HepG2 (cell line): ENCODE measurements around the gene ACBD6. TPM values are rescaled to one million over a fixed set of nuclear protein-coding genes. Genes with fewer than 3 reads are reported as not detected.

Source experiments
- ATAC-seq: fragments of 200-7000 bp; cut with Tn5 transposase; 3 replicates; pipeline ENCODE4 v1.9.1; 2020; ENCODE audit warnings: mild to moderate bottlenecking, moderate library complexity
- BruUV-seq: library from RNA; stranded (reverse); fragments of 400-500 nt; replicated peaks from 2 replicates; lab custom pipeline; 2021; lab: Mats Ljungman, UMichigan
- CTCF ChIA-PET: fragments of 300-600 bp; formaldehyde crosslinking; extraction: SDS; loops from one replicate; lab custom pipeline; 2021; ENCODE audit warnings: low total read pairs, inconsistent platforms, low intra/inter-chr PET ratio; lab: Yijun Ruan, JAX
- POLR2A ChIA-PET: fragments of 350-600 bp; sonication (Branson Sonifier 250); formaldehyde crosslinking; loops from one replicate; lab custom pipeline; 2020; ENCODE audit warnings: antibody characterized with exemption, inconsistent platforms; lab: Yijun Ruan, JAX
- DNase-seq: peaks from one replicate; pipeline ENCODE4 v3.0.0-alpha.2; 2015; ENCODE audit warnings: low spot score
- FAIRE-seq: peaks from 3 replicates; lab custom pipeline; 2011; peaks lifted over from hg19 to GRCh38; lab: Jason Lieb, UNC
- H2AFZ ChIP-seq: one replicate; pipeline ENCODE4 v1.6.1; 2011; ENCODE audit warnings: low read length, inconsistent platforms
- H3K27ac ChIP-seq: fragments of 300-600 bp; 3 replicates; pipeline ENCODE4 v1.8.0; 2011; ENCODE audit warnings: mixed run types, mild to moderate bottlenecking, mixed read lengths, low read length, inconsistent platforms; ENCODE audit not compliant: insufficient read depth; ENCODE audit errors: extremely low read length
- H3K27me3 ChIP-seq, 2 experiments: fragments of 200-600 bp in 1 of 2; 2 replicates in 1 of 2; 3 replicates in 1 of 2; pipeline versions ENCODE4 v1.6.0 to v1.8.0; 2011; ENCODE audit warnings: low read length in 2 of 2, mild to moderate bottlenecking in 2 of 2, moderate library complexity in 2 of 2, inconsistent platforms in 1 of 2; ENCODE audit not compliant: insufficient read depth in 2 of 2, control insufficient read depth in 1 of 2
- H3K36me3 ChIP-seq, 2 experiments: fragments of 200-600 bp in 1 of 2; replicated peaks in 1 of 2; 2 replicates in 1 of 2; 3 replicates in 1 of 2; pipeline versions ENCODE4 v1.5.1 to v1.8.0; 2011; ENCODE audit warnings: low read length in 2 of 2, inconsistent platforms in 1 of 2; ENCODE audit not compliant: insufficient read depth in 2 of 2, control insufficient read depth in 1 of 2
- H3K4me1 ChIP-seq: 2 replicates; pipeline ENCODE4 v1.5.1; 2012; ENCODE audit warnings: low read length, inconsistent platforms; ENCODE audit not compliant: insufficient read depth
- H3K4me2 ChIP-seq: 2 replicates; pipeline ENCODE4 v1.6.0; 2011; ENCODE audit warnings: low read depth, low read length, inconsistent platforms
- H3K4me3 ChIP-seq, 3 experiments: fragments of 200-600 bp in 1 of 3; sonication (generic), shearing (Covaris generic) in 1 of 3; replicated peaks in 1 of 3; 2 replicates each; pipeline ENCODE4 v1.5.1; 2011 to 2016; ENCODE audit warnings: low read length in 3 of 3, inconsistent platforms in 2 of 3, low read depth in 2 of 3, mild to moderate bottlenecking in 2 of 3, control low read depth in 1 of 3, mixed read lengths in 1 of 3; ENCODE audit not compliant: insufficient read depth in 1 of 3
- H3K79me2 ChIP-seq: one replicate; pipeline ENCODE4 v1.6.1; 2011; ENCODE audit warnings: low read length, inconsistent platforms; ENCODE audit not compliant: insufficient read depth
- H3K9ac ChIP-seq: 2 replicates; pipeline ENCODE4 v1.6.0; 2011; ENCODE audit warnings: mild to moderate bottlenecking, low read depth, low read length, inconsistent platforms; ENCODE audit not compliant: insufficient read depth
- H3K9me3 ChIP-seq: 2 replicates; pipeline ENCODE4 v1.5.1; 2012; ENCODE audit warnings: mild to moderate bottlenecking, low read length
- H4K20me1 ChIP-seq: 2 replicates; pipeline ENCODE4 v1.6.0; 2011; ENCODE audit warnings: inconsistent platforms, mild to moderate bottlenecking, low read length, moderate library complexity; ENCODE audit not compliant: insufficient read depth
- JUNB ChIP-seq: sonication (generic); formaldehyde crosslinking; IDR thresholded peaks from 2 replicates; pipeline ENCODE4 v1.8.0; 2022; ENCODE audit warnings: missing genetic modification reagents, mild to moderate bottlenecking, borderline replicate concordance
- MXI1 ChIP-seq: IDR thresholded peaks from 3 replicates; pipeline ENCODE4 v1.6.1; 2012; ENCODE audit warnings: low read depth, low read length, inconsistent platforms, borderline replicate concordance
- PHF20 ChIP-seq: sonication (generic); formaldehyde crosslinking; IDR thresholded peaks from 2 replicates; pipeline ENCODE4 v1.5.0; 2020; ENCODE audit warnings: mild to moderate bottlenecking, missing genetic modification reagents
- SMAD3 ChIP-seq: sonication (generic); formaldehyde crosslinking; IDR thresholded peaks from 2 replicates; pipeline ENCODE4 v1.4.0; 2020; ENCODE audit warnings: missing genetic modification reagents
- SMC3 ChIP-seq: IDR thresholded peaks from 2 replicates; pipeline ENCODE4 v1.6.1; 2011; ENCODE audit warnings: low read length, improper control_type of control experiment
- TEAD3 ChIP-seq: optimal IDR thresholded peaks from 2 replicates; pipeline ENCODE3; 2016; ENCODE audit warnings: borderline replicate concordance
- XRCC5 ChIP-seq: fragments of 200-400 bp; formaldehyde crosslinking; optimal IDR thresholded peaks from 2 replicates; pipeline ENCODE3; 2017; ENCODE audit warnings: mild to moderate bottlenecking, low read length
- YY1 ChIP-seq: IDR thresholded peaks from 2 replicates; pipeline ENCODE4 v1.6.1; 2011; ENCODE audit warnings: low read length, low read depth, moderate library complexity, mild to moderate bottlenecking; ENCODE audit not compliant: insufficient read depth, insufficient replicate concordance
- WGBS: methylation state at CpG from one replicate; pipeline ENCODE4 v1.1.6; 2017; ENCODE audit warnings: low lambda C conversion rate; 5-methylcytosine and 5-hydroxymethylcytosine counted together
- in situ Hi-C: cut with HindIII; loops from 2 replicates; pipeline ENCODE4 v1.10.0; 2017; ENCODE audit warnings: low pct_unique_long_range_greater_than_20kb; ENCODE audit not compliant: extremely low pct_ligation_motif_present
- intact Hi-C: fragments of 100-400 bp; cut with micrococcal nuclease; formaldehyde crosslinking; loops from one replicate; pipeline ENCODE4 v1.10.0; 2022; ENCODE audit not compliant: unreplicated experiment
- polyA plus RNA-seq, 8 experiments: library from polyadenylated mRNA; depleted of rRNA in 3 of 8; stranded (reverse) in 7 of 8; unstranded in 1 of 8; fragments of >200 nt; fragmentation: Illumina TruSeq in 4 of 8; extraction: Trizol in 4 of 8; gene quantifications; 2 replicates each; pipeline versions ENCODE4 v1.2.1 to v1.2.3, GENCODE V29; 2011 to 2016; ENCODE audit warnings: low read depth in 4 of 8, missing spikeins in 1 of 8, mixed read lengths in 1 of 8; ENCODE audit not compliant: insufficient read depth in 1 of 8
- total RNA-seq, 5 experiments: library from RNA; depleted of rRNA; stranded (reverse); fragments of >200 nt; fragmentation: Illumina TruSeq; extraction: Trizol; gene quantifications; 2 replicates each; pipeline ENCODE4 v1.2.3, GENCODE V29; 2016; ENCODE audit warnings: low read depth in 1 of 5
- TF ChIP-seq, protein P1 (sequence below): sonication (generic); formaldehyde crosslinking; IDR thresholded peaks from 2 replicates; pipeline ENCODE4 v1.5.0; 2020; ENCODE audit warnings: mild to moderate bottlenecking, missing genetic modification reagents, borderline replicate concordance
- TF ChIP-seq, protein P2 (sequence below): IDR thresholded peaks from 2 replicates; pipeline ENCODE4 v1.6.1; 2016; ENCODE audit warnings: mild to moderate bottlenecking
- TF ChIP-seq, protein P3 (sequence below): sonication (generic); formaldehyde crosslinking; IDR thresholded peaks from 2 replicates; pipeline ENCODE4 v1.5.0; 2020; ENCODE audit warnings: mild to moderate bottlenecking, missing genetic modification reagents, moderate library complexity
- TF ChIP-seq, protein P4 (sequence below): sonication (generic); formaldehyde crosslinking; IDR thresholded peaks from 2 replicates; pipeline ENCODE4 v1.4.0; 2020; ENCODE audit warnings: missing genetic modification reagents

The ACBD6 gene
- total and polyA plus RNA-seq, 2 of the 13 experiments (the other 11 are each of a cell fraction or from before 2014, with no cell fraction given) = 33.5 to 47.2 TPM

DNA sequence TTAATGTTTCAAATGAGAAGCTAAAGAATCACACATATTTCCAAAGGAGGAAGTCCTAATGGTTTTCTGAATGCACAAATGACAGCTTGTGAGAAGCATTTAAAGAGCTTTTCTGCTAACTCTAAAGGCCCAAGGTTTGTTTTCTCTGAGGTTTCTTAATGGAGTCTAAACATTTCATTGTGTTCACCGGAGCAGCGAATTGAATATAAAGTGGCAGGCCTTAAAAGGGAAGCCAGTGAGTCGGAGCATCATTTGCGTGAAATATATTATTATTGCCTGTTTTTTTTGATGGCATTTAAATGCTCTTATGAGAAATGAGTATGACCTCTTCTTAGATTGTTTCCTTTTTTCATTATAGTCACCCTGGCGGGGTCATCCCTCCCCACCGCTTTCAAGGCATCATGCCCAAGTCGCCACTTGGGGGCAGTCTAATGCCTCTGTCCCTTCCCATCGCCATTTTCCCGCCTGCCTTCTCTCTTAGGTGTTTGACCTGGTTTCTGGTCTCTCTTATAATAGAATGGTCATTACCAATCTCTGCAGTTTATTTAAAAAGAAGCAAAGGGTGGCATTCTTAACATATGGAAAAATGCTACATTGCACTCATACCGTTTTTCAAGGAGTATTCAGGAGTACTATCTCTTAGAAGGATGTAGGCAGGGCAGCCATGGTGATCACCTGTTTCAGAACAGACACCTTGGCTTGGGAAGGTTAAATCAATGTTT lies 31.1 kb upstream of the ACBD6 start:
- Histone ChIP-seq H4K20me1 (no peaks in the 10 kb centered on the region), H3K9me3 (no peaks in the 10 kb centered on the region), H3K4me2 (peak overlapping the region; percentile 44), H3K36me3 (no peaks in the 10 kb centered on the region), H3K4me1 (peaks cover 22% of the 10 kb centered on the region; the same call in 1 of the 2 replicates), H3K9ac (peak overlapping the region; percentile 12; the same call in 1 of the 2 replicates), H3K4me3 (peak overlapping the region in 1 of 3 experiments; percentile 4; a peak in 2 of 6 replicates), H2AFZ (peak overlapping the region; percentile 86), H3K79me2 (no peaks in the 10 kb centered on the region), H3K27me3 (peaks cover 2 to 4% of the 10 kb centered on the region in 2 experiments; a peak in 3 of 5 replicates), H3K27ac (no peak overlapping the region)
- FAIRE-seq = peak; percentile 83
- WGBS = 17% methylated on average over 10 of the region's 10 CpGs
- in situ Hi-C loops (no loop called here), intact Hi-C loops (loop anchor here (2.0 to 5.0 kb wide), 4 partner anchors 17 to 329 kb away; partner anchors contain the start of gene XPR1)
- peak; percentile 53 for DNase-seq
- peak; percentile 90 for ATAC-seq
- ChIA-PET CTCF (interaction anchor here (1.3 to 2.5 kb wide), 3 partner anchors 18 to 330 kb away, joined by 6 to 31 read pairs (median 6); no protein-coding TSS in a partner anchor), POLR2A (no interaction called here)
- no TSS peak for BruUV-seq
- TF ChIP-seq YY1 (peak; percentile 81), XRCC5 (peak; percentile 26), SMAD3 (0 out of 2 replicates have a peak, but pooled peaks have one; percentile 59), JUNB (no peak), PHF20 (CRISPR knock-in tag) (no peak), MXI1 (0 out of 3 replicates have a peak, but pooled peaks have one; percentile 20), TEAD3 (CRISPR knock-in tag) (peak; percentile 19), SMC3 (peak; percentile 96)
- TF ChIP-seq, protein P1, sequence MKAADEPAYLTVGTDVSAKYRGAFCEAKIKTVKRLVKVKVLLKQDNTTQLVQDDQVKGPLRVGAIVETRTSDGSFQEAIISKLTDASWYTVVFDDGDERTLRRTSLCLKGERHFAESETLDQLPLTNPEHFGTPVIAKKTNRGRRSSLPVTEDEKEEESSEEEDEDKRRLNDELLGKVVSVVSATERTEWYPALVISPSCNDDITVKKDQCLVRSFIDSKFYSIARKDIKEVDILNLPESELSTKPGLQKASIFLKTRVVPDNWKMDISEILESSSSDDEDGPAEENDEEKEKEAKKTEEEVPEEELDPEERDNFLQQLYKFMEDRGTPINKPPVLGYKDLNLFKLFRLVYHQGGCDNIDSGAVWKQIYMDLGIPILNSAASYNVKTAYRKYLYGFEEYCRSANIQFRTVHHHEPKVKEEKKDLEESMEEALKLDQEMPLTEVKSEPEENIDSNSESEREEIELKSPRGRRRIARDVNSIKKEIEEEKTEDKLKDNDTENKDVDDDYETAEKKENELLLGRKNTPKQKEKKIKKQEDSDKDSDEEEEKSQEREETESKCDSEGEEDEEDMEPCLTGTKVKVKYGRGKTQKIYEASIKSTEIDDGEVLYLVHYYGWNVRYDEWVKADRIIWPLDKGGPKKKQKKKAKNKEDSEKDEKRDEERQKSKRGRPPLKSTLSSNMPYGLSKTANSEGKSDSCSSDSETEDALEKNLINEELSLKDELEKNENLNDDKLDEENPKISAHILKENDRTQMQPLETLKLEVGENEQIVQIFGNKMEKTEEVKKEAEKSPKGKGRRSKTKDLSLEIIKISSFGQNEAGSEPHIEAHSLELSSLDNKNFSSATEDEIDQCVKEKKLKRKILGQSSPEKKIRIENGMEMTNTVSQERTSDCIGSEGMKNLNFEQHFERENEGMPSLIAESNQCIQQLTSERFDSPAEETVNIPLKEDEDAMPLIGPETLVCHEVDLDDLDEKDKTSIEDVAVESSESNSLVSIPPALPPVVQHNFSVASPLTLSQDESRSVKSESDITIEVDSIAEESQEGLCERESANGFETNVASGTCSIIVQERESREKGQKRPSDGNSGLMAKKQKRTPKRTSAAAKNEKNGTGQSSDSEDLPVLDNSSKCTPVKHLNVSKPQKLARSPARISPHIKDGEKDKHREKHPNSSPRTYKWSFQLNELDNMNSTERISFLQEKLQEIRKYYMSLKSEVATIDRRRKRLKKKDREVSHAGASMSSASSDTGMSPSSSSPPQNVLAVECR (CRISPR knock-in tag) = no peak
- TF ChIP-seq, protein P2, sequence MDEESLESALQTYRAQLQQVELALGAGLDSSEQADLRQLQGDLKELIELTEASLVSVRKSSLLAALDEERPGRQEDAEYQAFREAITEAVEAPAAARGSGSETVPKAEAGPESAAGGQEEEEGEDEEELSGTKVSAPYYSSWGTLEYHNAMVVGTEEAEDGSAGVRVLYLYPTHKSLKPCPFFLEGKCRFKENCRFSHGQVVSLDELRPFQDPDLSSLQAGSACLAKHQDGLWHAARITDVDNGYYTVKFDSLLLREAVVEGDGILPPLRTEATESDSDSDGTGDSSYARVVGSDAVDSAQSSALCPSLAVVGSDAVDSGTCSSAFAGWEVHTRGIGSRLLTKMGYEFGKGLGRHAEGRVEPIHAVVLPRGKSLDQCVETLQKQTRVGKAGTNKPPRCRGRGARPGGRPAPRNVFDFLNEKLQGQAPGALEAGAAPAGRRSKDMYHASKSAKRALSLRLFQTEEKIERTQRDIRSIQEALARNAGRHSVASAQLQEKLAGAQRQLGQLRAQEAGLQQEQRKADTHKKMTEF (CRISPR knock-in tag) = 0 out of 2 replicates have a peak, but pooled peaks have one; percentile 19
- TF ChIP-seq, protein P3, sequence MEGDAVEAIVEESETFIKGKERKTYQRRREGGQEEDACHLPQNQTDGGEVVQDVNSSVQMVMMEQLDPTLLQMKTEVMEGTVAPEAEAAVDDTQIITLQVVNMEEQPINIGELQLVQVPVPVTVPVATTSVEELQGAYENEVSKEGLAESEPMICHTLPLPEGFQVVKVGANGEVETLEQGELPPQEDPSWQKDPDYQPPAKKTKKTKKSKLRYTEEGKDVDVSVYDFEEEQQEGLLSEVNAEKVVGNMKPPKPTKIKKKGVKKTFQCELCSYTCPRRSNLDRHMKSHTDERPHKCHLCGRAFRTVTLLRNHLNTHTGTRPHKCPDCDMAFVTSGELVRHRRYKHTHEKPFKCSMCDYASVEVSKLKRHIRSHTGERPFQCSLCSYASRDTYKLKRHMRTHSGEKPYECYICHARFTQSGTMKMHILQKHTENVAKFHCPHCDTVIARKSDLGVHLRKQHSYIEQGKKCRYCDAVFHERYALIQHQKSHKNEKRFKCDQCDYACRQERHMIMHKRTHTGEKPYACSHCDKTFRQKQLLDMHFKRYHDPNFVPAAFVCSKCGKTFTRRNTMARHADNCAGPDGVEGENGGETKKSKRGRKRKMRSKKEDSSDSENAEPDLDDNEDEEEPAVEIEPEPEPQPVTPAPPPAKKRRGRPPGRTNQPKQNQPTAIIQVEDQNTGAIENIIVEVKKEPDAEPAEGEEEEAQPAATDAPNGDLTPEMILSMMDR (CRISPR knock-in tag) = peak; percentile 88
- TF ChIP-seq, protein P4, sequence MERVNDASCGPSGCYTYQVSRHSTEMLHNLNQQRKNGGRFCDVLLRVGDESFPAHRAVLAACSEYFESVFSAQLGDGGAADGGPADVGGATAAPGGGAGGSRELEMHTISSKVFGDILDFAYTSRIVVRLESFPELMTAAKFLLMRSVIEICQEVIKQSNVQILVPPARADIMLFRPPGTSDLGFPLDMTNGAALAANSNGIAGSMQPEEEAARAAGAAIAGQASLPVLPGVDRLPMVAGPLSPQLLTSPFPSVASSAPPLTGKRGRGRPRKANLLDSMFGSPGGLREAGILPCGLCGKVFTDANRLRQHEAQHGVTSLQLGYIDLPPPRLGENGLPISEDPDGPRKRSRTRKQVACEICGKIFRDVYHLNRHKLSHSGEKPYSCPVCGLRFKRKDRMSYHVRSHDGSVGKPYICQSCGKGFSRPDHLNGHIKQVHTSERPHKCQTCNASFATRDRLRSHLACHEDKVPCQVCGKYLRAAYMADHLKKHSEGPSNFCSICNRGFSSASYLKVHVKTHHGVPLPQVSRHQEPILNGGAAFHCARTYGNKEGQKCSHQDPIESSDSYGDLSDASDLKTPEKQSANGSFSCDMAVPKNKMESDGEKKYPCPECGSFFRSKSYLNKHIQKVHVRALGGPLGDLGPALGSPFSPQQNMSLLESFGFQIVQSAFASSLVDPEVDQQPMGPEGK (CRISPR knock-in tag) = peak; percentile 59; the same call in 1 of the 2 replicates
